Breast epithelium (tissue), 4 donors: ENCODE measurements around the gene GORASP2. TPM values are rescaled to one million over a fixed set of nuclear protein-coding genes. Genes with fewer than 3 reads are reported as not detected.

ENCODE experiments used
- DNase-seq, 2 donors: peaks; one replicate each; pipeline ENCODE4 v3.0.0-alpha.2; 2019; ENCODE audit warnings: low spot score in 2 of 2
- H3K27ac ChIP-seq, 2 donors: fragments of 200-600 bp; sonication (generic) in 1 of 2; one replicate each; pipeline ENCODE4 v1.5.1; 2016 to 2019; ENCODE audit warnings: mild to moderate bottlenecking in 1 of 2
- H3K27me3 ChIP-seq, 2 donors: fragments of 200-600 bp; sonication (generic) in 1 of 2; one replicate each; pipeline versions ENCODE4 v1.5.1 to v1.6.0; 2017 to 2019; ENCODE audit warnings: control low read depth in 1 of 2, mild to moderate bottlenecking in 1 of 2
- H3K36me3 ChIP-seq: fragments of 200-600 bp; one replicate; pipeline ENCODE4 v1.5.1; 2019
- H3K4me1 ChIP-seq, 2 donors: fragments of 200-600 bp; sonication (generic); one replicate each; pipeline ENCODE4 v1.5.1; 2016 to 2019; ENCODE audit warnings: control low read depth in 1 of 2
- H3K4me3 ChIP-seq, 3 donors: fragments of 200-600 bp; sonication (generic); 1 replicate in 2 of 3; 2 replicates in 1 of 3; pipeline ENCODE4 v1.5.1; 2016 to 2019; ENCODE audit warnings: mild to moderate bottlenecking in 3 of 3, moderate library complexity in 2 of 3
- H3K9me3 ChIP-seq, 2 donors: fragments of 200-600 bp; sonication (generic) in 1 of 2; one replicate each; pipeline ENCODE4 v1.5.1; 2016 to 2019; ENCODE audit warnings: control low read depth in 1 of 2
- POLR2A ChIP-seq: fragments of 450-650 bp; IDR thresholded peaks from one replicate; pipeline ENCODE4 v1.6.1; 2016; ENCODE audit warnings: antibody characterized with exemption, mild to moderate bottlenecking, moderate library complexity
- POLR2AphosphoS5 ChIP-seq, 3 donors: sonication (generic); formaldehyde crosslinking; IDR thresholded peaks; one replicate each; pipeline ENCODE4 v1.6.1; 2017; ENCODE audit warnings: antibody characterized with exemption in 3 of 3
- intact Hi-C: fragments of 100-400 bp; cut with DNase I; formaldehyde crosslinking; loops from one replicate; pipeline ENCODE4 v1.15.1; 2023; ENCODE audit warnings: low total_unique reads
- total RNA-seq, 3 donors: library from RNA; depleted of rRNA; stranded (reverse); fragments of >200 nt; gene quantifications; one replicate each; pipeline ENCODE4 v1.1.0, GENCODE V29; 2016
- TF ChIP-seq, protein P1 (sequence below), 3 donors: fragments of 450-650 bp; IDR thresholded peaks; one replicate each; pipeline ENCODE4 v1.5.1; 2016 to 2017; ENCODE audit warnings: antibody characterized with exemption in 3 of 3, mild to moderate bottlenecking in 3 of 3, moderate library complexity in 3 of 3

Gene GORASP2
- total RNA-seq, 3 donors from 2014 or later = 31.4 to 56.5 (median 45.2) TPM

DNA sequence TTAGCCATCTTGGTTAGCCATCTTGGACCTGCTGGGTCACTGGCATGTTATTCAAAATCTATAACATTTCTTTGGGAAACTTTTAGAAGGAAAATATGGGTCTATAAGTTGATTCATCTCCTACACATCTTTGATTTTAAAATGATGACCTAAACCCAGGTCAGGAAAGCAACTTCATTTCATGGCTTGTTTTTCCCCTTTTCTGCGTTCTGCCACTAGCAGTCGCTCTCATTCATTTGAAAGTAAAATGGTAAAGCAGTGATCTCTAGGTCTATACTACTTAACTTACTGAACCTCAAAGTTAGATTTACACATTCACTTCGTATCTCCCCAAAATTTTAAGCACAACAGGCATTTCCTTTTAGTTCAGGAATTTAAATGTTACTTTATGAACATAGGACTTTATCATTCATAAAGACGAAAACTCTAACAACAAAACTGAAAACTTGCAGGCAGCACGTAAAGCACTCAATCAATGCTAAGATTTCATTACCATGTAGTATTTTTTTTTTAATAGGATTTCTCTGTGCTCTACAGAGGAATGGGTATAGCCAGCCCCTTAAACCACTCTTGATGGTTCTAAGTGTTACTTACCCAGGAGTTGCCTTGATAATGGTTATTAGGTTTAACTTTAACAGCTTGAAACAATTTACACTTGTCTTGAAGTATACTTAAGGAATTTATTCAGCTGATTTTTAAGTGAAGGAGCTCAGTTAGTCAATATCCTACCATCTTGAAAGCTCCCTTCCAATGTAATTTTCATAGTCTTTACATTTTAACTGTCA lies 62.5 kb downstream of the GORASP2 start:
- H3K36me3 ChIP-seq = no peaks in the 10 kb centered on the region
- no peaks in the 10 kb centered on the region for H3K9me3 ChIP-seq
- H3K27me3 ChIP-seq = no peaks in the 10 kb centered on the region
- no peaks in the 10 kb centered on the region for H3K4me1 ChIP-seq
- DNase-seq = no peak
- intact Hi-C loops = no loop called here
- no peak overlapping the region for H3K4me3 ChIP-seq
- no peak overlapping the region for H3K27ac ChIP-seq
- TF ChIP-seq POLR2AphosphoS5 (IDR thresholded peaks at IDR 0.05) (no peak), POLR2A (no peak)
- TF ChIP-seq, protein P1, sequence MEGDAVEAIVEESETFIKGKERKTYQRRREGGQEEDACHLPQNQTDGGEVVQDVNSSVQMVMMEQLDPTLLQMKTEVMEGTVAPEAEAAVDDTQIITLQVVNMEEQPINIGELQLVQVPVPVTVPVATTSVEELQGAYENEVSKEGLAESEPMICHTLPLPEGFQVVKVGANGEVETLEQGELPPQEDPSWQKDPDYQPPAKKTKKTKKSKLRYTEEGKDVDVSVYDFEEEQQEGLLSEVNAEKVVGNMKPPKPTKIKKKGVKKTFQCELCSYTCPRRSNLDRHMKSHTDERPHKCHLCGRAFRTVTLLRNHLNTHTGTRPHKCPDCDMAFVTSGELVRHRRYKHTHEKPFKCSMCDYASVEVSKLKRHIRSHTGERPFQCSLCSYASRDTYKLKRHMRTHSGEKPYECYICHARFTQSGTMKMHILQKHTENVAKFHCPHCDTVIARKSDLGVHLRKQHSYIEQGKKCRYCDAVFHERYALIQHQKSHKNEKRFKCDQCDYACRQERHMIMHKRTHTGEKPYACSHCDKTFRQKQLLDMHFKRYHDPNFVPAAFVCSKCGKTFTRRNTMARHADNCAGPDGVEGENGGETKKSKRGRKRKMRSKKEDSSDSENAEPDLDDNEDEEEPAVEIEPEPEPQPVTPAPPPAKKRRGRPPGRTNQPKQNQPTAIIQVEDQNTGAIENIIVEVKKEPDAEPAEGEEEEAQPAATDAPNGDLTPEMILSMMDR (IDR thresholded peaks at IDR 0.05) = no peak

GRCh38 chr2:170996316-170996715 lies 67.3 kb downstream of the GORASP2 start:
- Histone ChIP-seq H3K9me3 (no peaks in the 10 kb centered on the region), H3K27ac (no peak overlapping the region), H3K4me1 (no peaks in the 10 kb centered on the region), H3K36me3 (no peaks in the 10 kb centered on the region), H3K27me3 (no peaks in the 10 kb centered on the region), H3K4me3 (no peak overlapping the region)
- intact Hi-C loops = no loop called here
- TF ChIP-seq POLR2AphosphoS5 (IDR thresholded peaks at IDR 0.05) = no peak
- TF ChIP-seq POLR2A = no peak
- TF ChIP-seq, protein P1 (IDR thresholded peaks at IDR 0.05) = no peak
- no peak for DNase-seq

GRCh38 chr2:170997893-170998597 lies 69.0 kb downstream of the GORASP2 start:
- intact Hi-C loops = no loop called here
- no peaks in the 10 kb centered on the region for H3K36me3 ChIP-seq

DNA sequence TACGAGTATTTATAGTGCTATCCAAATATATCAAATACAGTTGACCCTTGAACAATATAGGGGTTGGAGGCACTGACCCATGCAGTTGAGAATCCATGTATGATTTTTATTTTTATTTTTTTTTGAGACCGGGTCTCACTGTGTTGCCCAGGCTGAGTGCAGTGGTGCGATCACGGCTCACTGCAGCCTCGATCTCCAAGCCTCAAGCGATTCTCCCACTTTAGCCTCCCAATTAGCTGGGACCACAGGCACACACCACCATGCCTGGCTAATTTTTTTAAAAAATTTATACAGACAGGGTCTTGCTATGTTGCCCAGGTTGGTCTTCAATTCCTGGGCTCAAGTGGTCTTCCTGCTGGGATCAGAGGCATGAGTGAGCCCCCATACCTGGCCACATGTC lies 70.6 kb downstream of the GORASP2 start:
- H3K36me3 ChIP-seq = no peaks in the 10 kb centered on the region
- no peak overlapping the region for H3K4me3 ChIP-seq
- H3K4me1 ChIP-seq = no peaks in the 10 kb centered on the region
- DNase-seq = no peak
- H3K9me3 ChIP-seq = no peaks in the 10 kb centered on the region
- no peak overlapping the region for H3K27ac ChIP-seq
- no peaks in the 10 kb centered on the region for H3K27me3 ChIP-seq
- intact Hi-C loops = no loop called here
- TF ChIP-seq, protein P1 (IDR thresholded peaks at IDR 0.05) = no peak
- TF ChIP-seq POLR2AphosphoS5 (IDR thresholded peaks at IDR 0.05) = no peak
- no peak for TF ChIP-seq POLR2A

More at GRCh38 chr2:170997893-170998597, 69.0 kb downstream of the GORASP2 start:
- no peaks in the 10 kb centered on the region for H3K4me1 ChIP-seq
- H3K27ac ChIP-seq = no peak overlapping the region
- H3K4me3 ChIP-seq = no peak overlapping the region
- TF ChIP-seq, protein P1 (IDR thresholded peaks at IDR 0.05) = no peak
- no peak for TF ChIP-seq POLR2A
- no peaks in the 10 kb centered on the region for H3K27me3 ChIP-seq
- DNase-seq = no peak
- no peaks in the 10 kb centered on the region for H3K9me3 ChIP-seq

DNA sequence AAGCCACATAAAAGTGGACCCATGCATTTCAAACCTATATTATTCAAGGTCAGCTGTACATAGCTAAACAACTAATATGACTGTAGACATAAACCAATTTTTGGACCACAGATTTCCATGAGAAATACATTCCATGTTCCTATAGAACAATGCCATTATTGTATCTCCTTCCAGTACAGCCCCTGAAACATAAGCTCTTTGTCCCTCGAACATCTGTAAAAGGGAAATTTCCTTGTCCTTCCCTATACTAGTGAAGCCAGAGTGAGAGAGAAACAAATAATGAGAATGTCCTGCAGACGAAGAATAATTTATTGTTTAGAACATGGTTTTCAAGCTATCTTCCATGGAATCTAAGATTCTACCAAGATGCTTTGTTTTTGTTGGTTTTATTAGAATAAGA lies 75.3 kb downstream of the GORASP2 start:
- DNase-seq = no peak
- intact Hi-C loops = no loop called here
- Histone ChIP-seq H3K4me1 (no peaks in the 10 kb centered on the region), H3K27me3 (no peaks in the 10 kb centered on the region), H3K9me3 (no peaks in the 10 kb centered on the region), H3K27ac (no peak overlapping the region), H3K36me3 (peaks cover 5% of the 10 kb centered on the region), H3K4me3 (no peak overlapping the region)
- TF ChIP-seq POLR2A (no peak), POLR2AphosphoS5 (IDR thresholded peaks at IDR 0.05) (no peak)
- TF ChIP-seq, protein P1 (IDR thresholded peaks at IDR 0.05) = no peak
